HCT116 (cell line): ENCODE measurements around the gene REG1A.

ENCODE experiments used
- CEBPB ChIP-seq: IDR thresholded peaks from 2 replicates; pipeline ENCODE4 v1.6.1; 2012; ENCODE audit warnings: low read depth
- EZH2 ChIP-seq: fragments of 200-600 bp; sonication (generic); IDR thresholded peaks from 2 replicates; pipeline ENCODE4 v1.6.1; 2017; ENCODE audit warnings: antibody characterized with exemption, mixed run types
- EZH2phosphoT487 ChIP-seq: fragments of 200-600 bp; IDR thresholded peaks from 2 replicates; pipeline ENCODE4 v1.6.1; 2018; ENCODE audit warnings: antibody characterized with exemption, borderline replicate concordance
- FOSL1 ChIP-seq: IDR thresholded peaks from 2 replicates; pipeline ENCODE4 v1.6.1; 2012; ENCODE audit warnings: low read depth
- POLR2A ChIP-seq: IDR thresholded peaks from 2 replicates; pipeline ENCODE4 v1.7.0; 2011; ENCODE audit warnings: borderline replicate concordance; ENCODE audit not compliant: insufficient read depth, insufficient read length; ENCODE audit errors: extremely low read depth
- POLR2AphosphoS5 ChIP-seq: IDR thresholded peaks from 2 replicates; pipeline ENCODE4 v1.6.1; 2011; ENCODE audit warnings: mild to moderate bottlenecking, low read depth, low read length, moderate library complexity
- RAD21 ChIP-seq: IDR thresholded peaks from 2 replicates; pipeline ENCODE4 v1.6.1; 2012; ENCODE audit warnings: low read depth, mild to moderate bottlenecking
- TCF7L2 ChIP-seq: IDR thresholded peaks from 2 replicates; pipeline ENCODE4 v1.7.0; 2011; ENCODE audit warnings: borderline replicate concordance, inconsistent platforms; ENCODE audit not compliant: insufficient read depth, insufficient read length; ENCODE audit errors: extremely low read depth
- YY1 ChIP-seq: IDR thresholded peaks from 2 replicates; pipeline ENCODE4 v1.6.1; 2011; ENCODE audit warnings: low read length, low read depth, moderate library complexity, mild to moderate bottlenecking; ENCODE audit not compliant: insufficient replicate concordance; ENCODE audit errors: extremely low read depth
- ZNF274 ChIP-seq: fragments of 200-500 bp; sonication (Bioruptor generic); IDR thresholded peaks from 2 replicates; pipeline ENCODE4 v1.6.1; 2014; ENCODE audit warnings: mild to moderate bottlenecking, low read depth, low read length, inconsistent platforms
- TF ChIP-seq, protein P1 (sequence below), 3 experiments: fragments of 200-600 bp in 1 of 3; sonication (generic) in 1 of 3; IDR thresholded peaks in 2 of 3; conservative IDR thresholded peaks in 1 of 3; 2 replicates each; pipeline ENCODE4 v1.5.1; 2012 to 2017; ENCODE audit warnings: low read depth in 2 of 3, low read length in 2 of 3, antibody characterized with exemption in 1 of 3, borderline replicate concordance in 1 of 3, control low read depth in 1 of 3, mild to moderate bottlenecking in 1 of 3, mixed read lengths in 1 of 3, mixed run types in 1 of 3, moderate library complexity in 1 of 3; ENCODE audit not compliant: insufficient read depth in 1 of 3
- TF ChIP-seq, protein P2 (sequence below): IDR thresholded peaks from 2 replicates; pipeline ENCODE4 v1.6.1; 2012
- TF ChIP-seq, protein P3 (sequence below): IDR thresholded peaks from 2 replicates; pipeline ENCODE4 v1.6.1; 2012; ENCODE audit warnings: low read depth
- TF ChIP-seq, protein P4 (sequence below): IDR thresholded peaks from 2 replicates; pipeline ENCODE4 v1.6.1; 2011; ENCODE audit warnings: mild to moderate bottlenecking, low read length, moderate library complexity; ENCODE audit not compliant: insufficient replicate concordance; ENCODE audit errors: extremely low read depth

DNA sequence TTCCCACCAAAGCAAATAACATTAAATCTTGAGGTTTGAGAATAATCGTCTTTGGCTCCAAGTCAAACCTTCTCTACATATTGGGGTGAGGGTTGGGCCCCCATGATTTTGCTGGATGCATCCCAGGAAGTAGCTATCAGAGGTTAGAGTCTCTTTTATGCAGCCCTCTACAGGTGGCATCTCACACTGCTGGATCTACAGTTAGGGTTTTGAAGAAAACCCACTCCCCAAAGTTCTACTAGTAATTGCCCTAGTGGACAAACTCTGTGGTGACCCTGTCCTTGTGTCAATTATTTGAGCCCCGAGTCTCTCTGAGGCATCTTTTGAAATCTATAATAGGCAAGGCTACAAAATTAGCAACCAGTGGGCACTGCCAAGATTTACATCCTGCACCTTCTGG lies 15.0 kb upstream of the REG1A start:
- TF ChIP-seq, protein P1, sequence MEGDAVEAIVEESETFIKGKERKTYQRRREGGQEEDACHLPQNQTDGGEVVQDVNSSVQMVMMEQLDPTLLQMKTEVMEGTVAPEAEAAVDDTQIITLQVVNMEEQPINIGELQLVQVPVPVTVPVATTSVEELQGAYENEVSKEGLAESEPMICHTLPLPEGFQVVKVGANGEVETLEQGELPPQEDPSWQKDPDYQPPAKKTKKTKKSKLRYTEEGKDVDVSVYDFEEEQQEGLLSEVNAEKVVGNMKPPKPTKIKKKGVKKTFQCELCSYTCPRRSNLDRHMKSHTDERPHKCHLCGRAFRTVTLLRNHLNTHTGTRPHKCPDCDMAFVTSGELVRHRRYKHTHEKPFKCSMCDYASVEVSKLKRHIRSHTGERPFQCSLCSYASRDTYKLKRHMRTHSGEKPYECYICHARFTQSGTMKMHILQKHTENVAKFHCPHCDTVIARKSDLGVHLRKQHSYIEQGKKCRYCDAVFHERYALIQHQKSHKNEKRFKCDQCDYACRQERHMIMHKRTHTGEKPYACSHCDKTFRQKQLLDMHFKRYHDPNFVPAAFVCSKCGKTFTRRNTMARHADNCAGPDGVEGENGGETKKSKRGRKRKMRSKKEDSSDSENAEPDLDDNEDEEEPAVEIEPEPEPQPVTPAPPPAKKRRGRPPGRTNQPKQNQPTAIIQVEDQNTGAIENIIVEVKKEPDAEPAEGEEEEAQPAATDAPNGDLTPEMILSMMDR (IDR thresholded peaks at IDR 0.05 in 2 of 3, conservative IDR thresholded peaks at IDR 0.05 in 1 of 3; ENCODE audit: borderline replicate concordance in 1 of 3, insufficient read depth in 1 of 3, low read depth in 2 of 3, low read length in 2 of 3): no peak
- TF ChIP-seq RAD21 (no peak), POLR2A (no peak), YY1 (no peak), CEBPB (no peak), EZH2 (no peak), ZNF274 (no peak), POLR2AphosphoS5 (no peak), FOSL1 (no peak), TCF7L2 (no peak), EZH2phosphoT487 (no peak)
- TF ChIP-seq, protein P2, sequence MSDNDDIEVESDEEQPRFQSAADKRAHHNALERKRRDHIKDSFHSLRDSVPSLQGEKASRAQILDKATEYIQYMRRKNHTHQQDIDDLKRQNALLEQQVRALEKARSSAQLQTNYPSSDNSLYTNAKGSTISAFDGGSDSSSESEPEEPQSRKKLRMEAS: no peak
- TF ChIP-seq, protein P3, sequence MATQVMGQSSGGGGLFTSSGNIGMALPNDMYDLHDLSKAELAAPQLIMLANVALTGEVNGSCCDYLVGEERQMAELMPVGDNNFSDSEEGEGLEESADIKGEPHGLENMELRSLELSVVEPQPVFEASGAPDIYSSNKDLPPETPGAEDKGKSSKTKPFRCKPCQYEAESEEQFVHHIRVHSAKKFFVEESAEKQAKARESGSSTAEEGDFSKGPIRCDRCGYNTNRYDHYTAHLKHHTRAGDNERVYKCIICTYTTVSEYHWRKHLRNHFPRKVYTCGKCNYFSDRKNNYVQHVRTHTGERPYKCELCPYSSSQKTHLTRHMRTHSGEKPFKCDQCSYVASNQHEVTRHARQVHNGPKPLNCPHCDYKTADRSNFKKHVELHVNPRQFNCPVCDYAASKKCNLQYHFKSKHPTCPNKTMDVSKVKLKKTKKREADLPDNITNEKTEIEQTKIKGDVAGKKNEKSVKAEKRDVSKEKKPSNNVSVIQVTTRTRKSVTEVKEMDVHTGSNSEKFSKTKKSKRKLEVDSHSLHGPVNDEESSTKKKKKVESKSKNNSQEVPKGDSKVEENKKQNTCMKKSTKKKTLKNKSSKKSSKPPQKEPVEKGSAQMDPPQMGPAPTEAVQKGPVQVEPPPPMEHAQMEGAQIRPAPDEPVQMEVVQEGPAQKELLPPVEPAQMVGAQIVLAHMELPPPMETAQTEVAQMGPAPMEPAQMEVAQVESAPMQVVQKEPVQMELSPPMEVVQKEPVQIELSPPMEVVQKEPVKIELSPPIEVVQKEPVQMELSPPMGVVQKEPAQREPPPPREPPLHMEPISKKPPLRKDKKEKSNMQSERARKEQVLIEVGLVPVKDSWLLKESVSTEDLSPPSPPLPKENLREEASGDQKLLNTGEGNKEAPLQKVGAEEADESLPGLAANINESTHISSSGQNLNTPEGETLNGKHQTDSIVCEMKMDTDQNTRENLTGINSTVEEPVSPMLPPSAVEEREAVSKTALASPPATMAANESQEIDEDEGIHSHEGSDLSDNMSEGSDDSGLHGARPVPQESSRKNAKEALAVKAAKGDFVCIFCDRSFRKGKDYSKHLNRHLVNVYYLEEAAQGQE: no peak
- TF ChIP-seq, protein P4, sequence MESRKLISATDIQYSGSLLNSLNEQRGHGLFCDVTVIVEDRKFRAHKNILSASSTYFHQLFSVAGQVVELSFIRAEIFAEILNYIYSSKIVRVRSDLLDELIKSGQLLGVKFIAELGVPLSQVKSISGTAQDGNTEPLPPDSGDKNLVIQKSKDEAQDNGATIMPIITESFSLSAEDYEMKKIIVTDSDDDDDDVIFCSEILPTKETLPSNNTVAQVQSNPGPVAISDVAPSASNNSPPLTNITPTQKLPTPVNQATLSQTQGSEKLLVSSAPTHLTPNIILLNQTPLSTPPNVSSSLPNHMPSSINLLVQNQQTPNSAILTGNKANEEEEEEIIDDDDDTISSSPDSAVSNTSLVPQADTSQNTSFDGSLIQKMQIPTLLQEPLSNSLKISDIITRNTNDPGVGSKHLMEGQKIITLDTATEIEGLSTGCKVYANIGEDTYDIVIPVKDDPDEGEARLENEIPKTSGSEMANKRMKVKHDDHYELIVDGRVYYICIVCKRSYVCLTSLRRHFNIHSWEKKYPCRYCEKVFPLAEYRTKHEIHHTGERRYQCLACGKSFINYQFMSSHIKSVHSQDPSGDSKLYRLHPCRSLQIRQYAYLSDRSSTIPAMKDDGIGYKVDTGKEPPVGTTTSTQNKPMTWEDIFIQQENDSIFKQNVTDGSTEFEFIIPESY: no peak
